IMR-90 (cell line): ENCODE data around the gene LRRC75A. TPM values are rescaled to one million over a fixed set of nuclear protein-coding genes. Genes with fewer than 3 reads are reported as not detected.

Source experiments
- ATAC-seq: fragments of 200-7000 bp; cut with Tn5 transposase; 2 replicates; pipeline ENCODE4 v1.9.1; 2020; ENCODE audit warnings: low read depth, mild to moderate bottlenecking, moderate library complexity
- BruUV-seq: library from RNA; stranded (reverse); fragments of 400-500 nt; replicated peaks from 2 replicates; lab custom pipeline; 2021; lab: Mats Ljungman, UMichigan
- CTCF ChIA-PET: fragments of 300-600 bp; formaldehyde crosslinking; extraction: SDS; loops from one replicate; lab custom pipeline; 2021; ENCODE audit warnings: antibody characterized with exemption; lab: Yijun Ruan, JAX
- POLR2A ChIA-PET: fragments of 300-600 bp; sonication (Branson Sonifier 250); formaldehyde crosslinking; loops from one replicate; lab custom pipeline; 2022; ENCODE audit warnings: antibody characterized with exemption; ENCODE audit not compliant: unreplicated experiment; lab: Charles Lee
- DNase-seq: peaks from one replicate; pipeline ENCODE4 v3.0.0; 2013
- H2AFZ ChIP-seq: replicated peaks from 2 replicates; pipeline ENCODE3; 2013; ENCODE audit warnings: low read length, mild to moderate bottlenecking; ENCODE audit not compliant: poor library complexity
- H2AK5ac ChIP-seq: 2 replicates; pipeline ENCODE4 v1.6.1; 2013; ENCODE audit warnings: low read depth, low read length, inconsistent platforms
- H2AK9ac ChIP-seq: replicated peaks from 2 replicates; pipeline ENCODE3; 2013; ENCODE audit warnings: mild to moderate bottlenecking, low read depth, low read length, moderate library complexity; ENCODE audit not compliant: poor library complexity
- H2BK120ac ChIP-seq: 2 replicates; pipeline ENCODE4 v1.6.1; 2013; ENCODE audit warnings: low read depth, low read length, inconsistent platforms
- H2BK15ac ChIP-seq: 3 replicates; pipeline ENCODE4 v1.6.1; 2013; ENCODE audit warnings: low read depth, low read length, inconsistent platforms
- H2BK20ac ChIP-seq: 2 replicates; pipeline ENCODE4 v1.6.1; 2013; ENCODE audit warnings: low read depth, mild to moderate bottlenecking, inconsistent platforms, low read length, moderate library complexity
- H2BK5ac ChIP-seq: 2 replicates; pipeline ENCODE4 v1.6.1; 2013; ENCODE audit warnings: mild to moderate bottlenecking, low read depth, low read length, inconsistent platforms; ENCODE audit not compliant: poor library complexity, severe bottlenecking
- H3K14ac ChIP-seq: replicated peaks from 2 replicates; pipeline ENCODE4 v1.6.1; 2013; ENCODE audit warnings: low read depth, low read length, inconsistent platforms
- H3K18ac ChIP-seq: 2 replicates; pipeline ENCODE4 v1.6.1; 2013; ENCODE audit warnings: low read depth, low read length, control low read depth
- H3K23ac ChIP-seq: 2 replicates; pipeline ENCODE4 v1.6.1; 2013; ENCODE audit warnings: low read depth, low read length, inconsistent platforms
- H3K27ac ChIP-seq: 2 replicates; pipeline ENCODE4 v1.5.1; 2013; ENCODE audit warnings: mild to moderate bottlenecking, control low read depth, low read length; ENCODE audit not compliant: insufficient read depth
- H3K27me3 ChIP-seq: 2 replicates; pipeline ENCODE4 v1.6.1; 2013; ENCODE audit warnings: low read length; ENCODE audit not compliant: control insufficient read depth, insufficient read depth
- H3K36me3 ChIP-seq: 2 replicates; pipeline ENCODE4 v1.6.1; 2013; ENCODE audit warnings: low read length, mixed read lengths; ENCODE audit not compliant: control insufficient read depth, insufficient read depth
- H3K4ac ChIP-seq: 2 replicates; pipeline ENCODE4 v1.6.1; 2013; ENCODE audit warnings: low read depth, low read length, inconsistent platforms
- H3K4me1 ChIP-seq: 2 replicates; pipeline ENCODE4 v1.6.1; 2013; ENCODE audit warnings: low read length, mixed read lengths; ENCODE audit not compliant: control insufficient read depth, insufficient read depth
- H3K4me2 ChIP-seq: 2 replicates; pipeline ENCODE4 v1.6.1; 2013; ENCODE audit warnings: low read depth, mild to moderate bottlenecking, control low read depth, low read length, moderate library complexity
- H3K4me3 ChIP-seq: 2 replicates; pipeline ENCODE4 v1.5.1; 2013; ENCODE audit warnings: low read depth, mild to moderate bottlenecking, control low read depth, low read length, moderate library complexity; ENCODE audit not compliant: insufficient read depth
- H3K56ac ChIP-seq: 2 replicates; pipeline ENCODE4 v1.6.1; 2013; ENCODE audit warnings: low read length, inconsistent platforms; ENCODE audit not compliant: insufficient read depth; ENCODE audit errors: extremely low read depth
- H3K79me1 ChIP-seq, 2 experiments: 2 replicates each; pipeline ENCODE4 v1.6.1; 2013; ENCODE audit warnings: low read length in 2 of 2, inconsistent platforms in 1 of 2, low read depth in 1 of 2
- H3K9ac ChIP-seq: 2 replicates; pipeline ENCODE4 v1.6.1; 2013; ENCODE audit warnings: low read depth, low read length, control low read depth
- H3K9me1 ChIP-seq: 2 replicates; pipeline ENCODE4 v1.6.1; 2013; ENCODE audit warnings: low read length, inconsistent platforms; ENCODE audit not compliant: insufficient read depth
- H3K9me3 ChIP-seq: 2 replicates; pipeline ENCODE4 v1.6.1; 2013; ENCODE audit warnings: low read length; ENCODE audit not compliant: control insufficient read depth, insufficient read depth
- H4K20me1 ChIP-seq: 2 replicates; pipeline ENCODE4 v1.6.1; 2013; ENCODE audit warnings: low read length, inconsistent platforms; ENCODE audit not compliant: insufficient read depth
- H4K5ac ChIP-seq: 2 replicates; pipeline ENCODE4 v1.6.1; 2013; ENCODE audit warnings: mild to moderate bottlenecking, low read depth, low read length, control low read depth
- H4K8ac ChIP-seq, 2 experiments: 2 replicates each; pipeline ENCODE4 v1.6.1; 2013; ENCODE audit warnings: low read depth in 2 of 2, low read length in 2 of 2, control low read depth in 1 of 2, inconsistent platforms in 1 of 2
- H4K91ac ChIP-seq: 2 replicates; pipeline ENCODE4 v1.6.1; 2013; ENCODE audit warnings: low read depth, low read length, inconsistent platforms; ENCODE audit not compliant: insufficient read depth
- BHLHE40 ChIP-seq: fragments of 150-350 bp; IDR thresholded peaks from 2 replicates; pipeline ENCODE4 v1.6.1; 2016; ENCODE audit warnings: mild to moderate bottlenecking, low read depth, low read length
- FOS ChIP-seq: fragments of 150-350 bp; IDR thresholded peaks from 2 replicates; pipeline ENCODE4 v1.6.1; 2016; ENCODE audit warnings: low read depth, low read length
- MAFK ChIP-seq: IDR thresholded peaks from 2 replicates; pipeline ENCODE4 v1.6.1; 2012; ENCODE audit warnings: low read depth, low read length, improper control_type of control experiment
- MAZ ChIP-seq: IDR thresholded peaks from 2 replicates; pipeline ENCODE4 v1.6.1; 2012; ENCODE audit warnings: low read depth, mild to moderate bottlenecking, low read length, improper control_type of control experiment, moderate library complexity, borderline replicate concordance
- MXI1 ChIP-seq: IDR thresholded peaks from 2 replicates; pipeline ENCODE4 v1.6.1; 2012; ENCODE audit warnings: low read depth, mild to moderate bottlenecking, low read length, moderate library complexity, borderline replicate concordance
- NFE2L2 ChIP-seq: fragments of 150-350 bp; IDR thresholded peaks from 2 replicates; pipeline ENCODE4 v1.6.1; 2016; ENCODE audit warnings: low read depth, mild to moderate bottlenecking, low read length
- POLR2A ChIP-seq: IDR thresholded peaks from 2 replicates; pipeline ENCODE4 v1.6.1; 2012; ENCODE audit warnings: mild to moderate bottlenecking, low read depth, low read length
- RAD21 ChIP-seq: IDR thresholded peaks from 2 replicates; pipeline ENCODE4 v1.6.1; 2012; ENCODE audit warnings: low read length, improper control_type of control experiment
- RCOR1 ChIP-seq: IDR thresholded peaks from 2 replicates; pipeline ENCODE4 v1.6.1; 2012; ENCODE audit warnings: mild to moderate bottlenecking, low read length, improper control_type of control experiment; ENCODE audit not compliant: insufficient replicate concordance
- RFX5 ChIP-seq: IDR thresholded peaks from 2 replicates; pipeline ENCODE4 v1.8.0; 2012; ENCODE audit warnings: low read depth, mild to moderate bottlenecking, low read length, moderate library complexity
- SMC3 ChIP-seq: fragments of 150-350 bp; IDR thresholded peaks from 2 replicates; pipeline ENCODE4 v1.6.1; 2016; ENCODE audit warnings: low read depth, mild to moderate bottlenecking, antibody characterized with exemption, low read length, moderate library complexity
- WGBS, 2 experiments: methylation state at CpG; one replicate each; pipeline versions ENCODE4 v1.1.5 to v1.1.7; 2013; ENCODE audit warnings: missing lambda C conversion rate in 2 of 2; ENCODE audit not compliant: insufficient read length in 1 of 2; ENCODE audit errors: extremely low coverage in 2 of 2; 5-methylcytosine and 5-hydroxymethylcytosine counted together
- dilution Hi-C: fragments of 300-500 bp; cut with HindIII; formaldehyde crosslinking; loops from one replicate; pipeline ENCODE4 v1.14.3; 2018; ENCODE audit warnings: low sequenced_read_pairs; ENCODE audit not compliant: unreplicated experiment
- in situ Hi-C: fragments of 300-500 bp; cut with MboI; formaldehyde crosslinking; loops from 3 replicates; pipeline ENCODE4 v1.14.3; 2019; ENCODE audit warnings: low sequenced_read_pairs, inconsistent platforms, mixed read lengths
- intact Hi-C: fragments of 100-400 bp; cut with micrococcal nuclease; formaldehyde crosslinking; loops from 2 replicates; pipeline ENCODE4 v1.10.0; 2022
- polyA plus RNA-seq, 3 experiments: library from polyadenylated mRNA; depleted of rRNA; stranded (reverse); fragments of >200 nt; gene quantifications; 2 replicates each; pipeline ENCODE4 v1.2.3, GENCODE V29; 2012; ENCODE audit warnings: low replicate concordance in 1 of 3
- total RNA-seq: library from RNA; depleted of rRNA; stranded (reverse); fragments of >200 nt; gene quantifications from 2 replicates; pipeline ENCODE4 v1.2.3, GENCODE V29; 2012
- TF ChIP-seq, protein P1 (sequence below): conservative IDR thresholded peaks from 2 replicates; pipeline ENCODE4 v1.5.1; 2012; ENCODE audit warnings: mild to moderate bottlenecking, low read depth, low read length, improper control_type of control experiment
- TF ChIP-seq, protein P2 (sequence below): fragments of 150-350 bp; IDR thresholded peaks from 2 replicates; pipeline ENCODE4 v1.6.1; 2017; ENCODE audit warnings: mild to moderate bottlenecking, antibody characterized with exemption, low read length, low read depth

LRRC75A gene
- total and polyA plus RNA-seq, 2 of the 4 experiments (the other 2 are of a cell fraction), result 0.72 to 1.0 TPM

DNA sequence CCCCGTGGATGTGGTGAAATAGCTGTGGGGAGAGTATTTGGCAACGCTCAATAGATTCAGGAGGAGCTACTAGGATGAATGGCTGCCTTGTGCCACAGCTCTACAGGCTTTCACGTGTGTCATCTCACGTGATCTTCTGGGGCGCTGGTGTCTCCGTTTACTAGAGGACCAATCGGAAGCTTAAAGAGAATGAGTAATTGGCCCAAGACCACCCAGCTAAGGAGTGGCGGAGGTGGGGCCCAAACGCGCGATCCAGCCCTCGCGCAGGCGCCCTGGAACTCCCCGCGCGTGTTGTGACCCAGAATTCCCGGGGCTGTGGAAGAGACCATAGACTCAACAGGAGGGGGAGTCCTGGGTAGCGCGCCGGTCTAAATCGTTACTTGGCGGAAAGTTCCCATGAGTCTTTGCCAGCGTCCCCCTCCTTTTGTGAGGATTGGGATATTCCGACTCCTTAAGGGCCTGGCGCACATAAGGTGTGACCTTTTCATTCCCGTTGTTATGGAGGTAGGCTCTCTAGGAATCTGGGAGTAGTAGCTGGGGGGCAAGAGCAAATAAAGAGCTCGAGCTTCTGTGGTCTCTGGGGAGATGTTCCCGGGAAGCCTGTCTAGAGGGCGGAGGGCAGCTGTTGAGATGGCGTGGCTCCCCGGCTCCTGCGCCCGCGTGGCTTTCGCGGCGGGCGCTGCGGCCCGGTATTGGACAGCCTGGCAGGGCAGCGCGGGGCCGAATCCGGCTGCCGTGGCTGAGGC is 53.3 kb downstream of the LRRC75A start:
- Histone ChIP-seq H2BK120ac (peak overlapping the region; percentile 56; the same call in 1 of the 2 replicates), H4K91ac (peak overlapping the region; percentile 91), H3K4me3 (peak overlapping the region; percentile 67), H4K5ac (peak overlapping the region; percentile 82), H3K4me1 (peaks cover 17% of the 10 kb centered on the region), H2AK9ac (peak overlapping the region; percentile 98), H3K79me1 (peaks cover 24 to 49% of the 10 kb centered on the region in 2 experiments), H3K56ac (peak overlapping the region; percentile 94), H2BK5ac (peak overlapping the region; percentile 75), H3K9me1 (peaks cover 25% of the 10 kb centered on the region), H4K20me1 (peaks cover 46% of the 10 kb centered on the region), H3K14ac (peak overlapping the region; percentile 99), H3K23ac (peak overlapping the region; percentile 99), H3K27me3 (no peaks in the 10 kb centered on the region), H2BK15ac (peak overlapping the region; percentile 30; the same call in 1 of the 3 replicates), H2AK5ac (peak overlapping the region; percentile 99), H3K9me3 (no peaks in the 10 kb centered on the region), H3K4ac (peak overlapping the region; percentile 97), H2AFZ (peak overlapping the region; percentile 91), H3K4me2 (peak overlapping the region; percentile 98), H3K27ac (peak overlapping the region; percentile 87), H4K8ac (peak overlapping the region; percentile 82 to 100), H2BK20ac (peak overlapping the region; percentile 35; the same call in 1 of the 2 replicates), H3K36me3 (peaks cover 35% of the 10 kb centered on the region), H3K9ac (peak overlapping the region; percentile 97), H3K18ac (peak overlapping the region; percentile 59)
- in situ Hi-C loops (loop anchor here (5.0 kb wide), 1 partner anchor 56 kb away; the partner anchor contains the start of gene UBB), intact Hi-C loops (loop anchor here (1.0 kb wide), 1 partner anchor 52 kb away; no protein-coding TSS in a partner anchor), dilution Hi-C loops (no loop called here)
- 0% methylated on average over 14 of the region's 46 CpGs; no CpG with 5 or more reads in 1 of the 2 experiments for WGBS, 2 experiments
- no TSS peak for BruUV-seq
- DNase-seq (peak; percentile 100), ATAC-seq (peak; percentile 93)
- POLR2A ChIA-PET, result interaction anchor here (0.5 to 1.6 kb wide), 6 partner anchors 11 to 1830 kb away, joined by 3 to 9 read pairs (median 6); partner anchors contain the start of gene UBB
- CTCF ChIA-PET, result interaction anchor here (1.0 to 1.6 kb wide), 3 partner anchors 11 to 75 kb away, joined by 3 to 7 read pairs (median 4); no protein-coding TSS in a partner anchor
- TF ChIP-seq, protein P1, sequence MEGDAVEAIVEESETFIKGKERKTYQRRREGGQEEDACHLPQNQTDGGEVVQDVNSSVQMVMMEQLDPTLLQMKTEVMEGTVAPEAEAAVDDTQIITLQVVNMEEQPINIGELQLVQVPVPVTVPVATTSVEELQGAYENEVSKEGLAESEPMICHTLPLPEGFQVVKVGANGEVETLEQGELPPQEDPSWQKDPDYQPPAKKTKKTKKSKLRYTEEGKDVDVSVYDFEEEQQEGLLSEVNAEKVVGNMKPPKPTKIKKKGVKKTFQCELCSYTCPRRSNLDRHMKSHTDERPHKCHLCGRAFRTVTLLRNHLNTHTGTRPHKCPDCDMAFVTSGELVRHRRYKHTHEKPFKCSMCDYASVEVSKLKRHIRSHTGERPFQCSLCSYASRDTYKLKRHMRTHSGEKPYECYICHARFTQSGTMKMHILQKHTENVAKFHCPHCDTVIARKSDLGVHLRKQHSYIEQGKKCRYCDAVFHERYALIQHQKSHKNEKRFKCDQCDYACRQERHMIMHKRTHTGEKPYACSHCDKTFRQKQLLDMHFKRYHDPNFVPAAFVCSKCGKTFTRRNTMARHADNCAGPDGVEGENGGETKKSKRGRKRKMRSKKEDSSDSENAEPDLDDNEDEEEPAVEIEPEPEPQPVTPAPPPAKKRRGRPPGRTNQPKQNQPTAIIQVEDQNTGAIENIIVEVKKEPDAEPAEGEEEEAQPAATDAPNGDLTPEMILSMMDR, result no peak
- TF ChIP-seq BHLHE40 (peak; percentile 97), RCOR1 (no peak), RFX5 (no peak), MAFK (no peak), NFE2L2 (peak; percentile 35; the same call in 1 of the 2 replicates), RAD21 (peak; percentile 3; the same call in 1 of the 2 replicates), FOS (no peak; the same call in 1 of the 2 replicates), MAZ (peak; percentile 53; the same call in 1 of the 2 replicates), SMC3 (no peak), POLR2A (peak; percentile 99), MXI1 (peak; percentile 93)
- TF ChIP-seq, protein P2, sequence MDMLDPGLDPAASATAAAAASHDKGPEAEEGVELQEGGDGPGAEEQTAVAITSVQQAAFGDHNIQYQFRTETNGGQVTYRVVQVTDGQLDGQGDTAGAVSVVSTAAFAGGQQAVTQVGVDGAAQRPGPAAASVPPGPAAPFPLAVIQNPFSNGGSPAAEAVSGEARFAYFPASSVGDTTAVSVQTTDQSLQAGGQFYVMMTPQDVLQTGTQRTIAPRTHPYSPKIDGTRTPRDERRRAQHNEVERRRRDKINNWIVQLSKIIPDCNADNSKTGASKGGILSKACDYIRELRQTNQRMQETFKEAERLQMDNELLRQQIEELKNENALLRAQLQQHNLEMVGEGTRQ, result peak; percentile 96
